HG03469 (cell line): ENCODE results near the gene ASB11.

ENCODE experiments used
- ATAC-seq: cut with Tn5 transposase; IDR thresholded peaks from one replicate; pipeline ENCODE4 v1.9.1; 2021; ENCODE audit warnings: mild to moderate bottlenecking, moderate library complexity, moderate number of reproducible peaks; ENCODE audit not compliant: unreplicated experiment

ASB11 gene

GRCh38 chrX:15315509-15315908 lies at the start of gene ASB11:
TSS of gene ASB11 (minus strand) at chrX:15315640. CDS start at chrX:15315605, 35 bp downstream.
- no peak for ATAC-seq

GRCh38 chrX:15359701-15360100 lies 44.3 kb upstream of the ASB11 start:
- no peak for ATAC-seq

DNA sequence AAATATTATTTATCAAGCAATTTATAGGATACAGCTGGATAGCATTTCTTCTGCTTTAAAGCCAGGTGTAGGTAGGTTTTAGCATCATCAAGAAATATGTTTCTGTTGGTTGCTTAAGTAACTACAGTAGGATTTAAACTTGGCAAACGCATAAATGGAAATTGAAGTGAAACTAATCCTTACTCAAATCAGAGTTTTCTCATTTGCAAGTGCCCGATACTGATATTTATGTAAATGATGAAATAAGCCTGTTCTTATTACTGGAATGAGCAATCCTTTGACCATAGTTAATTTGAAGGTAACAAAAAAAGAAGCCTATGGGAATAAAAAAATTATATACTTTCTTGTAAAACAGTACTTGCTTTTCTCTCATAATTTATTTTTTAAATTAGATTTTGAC lies 43.1 kb upstream of the ASB11 start:
- ATAC-seq, result no peak

DNA sequence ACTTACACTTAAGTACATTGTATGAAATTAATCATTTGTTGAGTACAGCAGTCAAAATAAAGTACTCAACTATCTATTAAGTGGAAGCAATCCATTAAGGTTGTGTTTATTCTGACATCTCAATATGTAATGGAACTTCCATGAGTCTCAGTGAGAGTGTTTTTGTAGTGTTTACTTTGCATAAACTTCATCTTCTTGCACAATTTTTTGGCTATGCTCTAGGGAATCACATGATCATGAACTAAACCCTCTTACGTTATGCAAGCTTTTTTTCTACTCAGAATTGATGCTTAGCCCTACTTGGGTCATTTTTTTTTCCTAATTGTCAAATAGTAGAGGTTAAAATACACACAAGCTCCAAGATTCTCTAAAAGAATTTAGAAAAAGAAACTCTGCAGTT lies 41.0 kb upstream of the ASB11 start:
- ATAC-seq, result no peak

- ATAC-seq, result no peak
Measured at GRCh38 chrX:15350329-15350996, 35.0 kb upstream of the ASB11 start.

DNA sequence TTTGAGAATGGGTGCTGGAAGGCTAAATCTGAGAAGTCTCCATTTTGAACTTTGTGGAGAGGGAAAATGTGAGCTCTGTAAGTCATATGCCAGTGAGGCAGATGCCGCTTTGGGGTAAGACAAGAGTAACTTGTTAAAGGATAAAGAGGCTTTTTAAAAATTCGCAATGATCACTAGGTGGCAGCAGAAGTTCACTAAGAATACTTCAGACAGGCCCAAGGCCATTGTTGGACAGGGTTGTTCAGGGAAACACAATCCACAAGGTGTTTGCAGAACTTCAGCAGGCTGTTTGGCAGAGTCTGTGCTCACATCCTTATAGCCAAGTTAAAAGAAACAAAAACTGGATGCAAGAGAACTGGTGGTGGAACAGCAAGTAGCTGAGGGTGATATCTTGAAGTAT lies 33.6 kb upstream of the ASB11 start:
- ATAC-seq, result no peak

DNA sequence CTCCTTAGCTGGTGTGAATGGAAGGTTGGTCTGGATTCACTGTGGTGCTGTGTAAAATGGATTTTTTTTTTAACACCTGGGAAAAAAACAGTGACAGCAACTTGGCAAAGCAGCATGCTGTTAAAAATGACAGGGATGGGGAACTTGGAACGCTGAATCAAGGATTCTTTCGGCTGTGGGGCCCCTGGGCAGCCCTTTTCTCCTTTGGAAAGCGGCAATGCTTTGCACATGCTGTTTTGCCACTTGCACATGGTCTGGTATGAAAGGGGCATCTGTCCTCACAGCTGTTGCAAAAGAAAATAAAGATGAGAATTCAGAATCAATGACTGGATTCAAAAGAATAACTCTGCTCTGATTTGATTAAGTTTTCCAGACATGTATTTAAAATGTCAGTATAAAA lies 30.5 kb upstream of the ASB11 start:
- ATAC-seq, result no peak

DNA sequence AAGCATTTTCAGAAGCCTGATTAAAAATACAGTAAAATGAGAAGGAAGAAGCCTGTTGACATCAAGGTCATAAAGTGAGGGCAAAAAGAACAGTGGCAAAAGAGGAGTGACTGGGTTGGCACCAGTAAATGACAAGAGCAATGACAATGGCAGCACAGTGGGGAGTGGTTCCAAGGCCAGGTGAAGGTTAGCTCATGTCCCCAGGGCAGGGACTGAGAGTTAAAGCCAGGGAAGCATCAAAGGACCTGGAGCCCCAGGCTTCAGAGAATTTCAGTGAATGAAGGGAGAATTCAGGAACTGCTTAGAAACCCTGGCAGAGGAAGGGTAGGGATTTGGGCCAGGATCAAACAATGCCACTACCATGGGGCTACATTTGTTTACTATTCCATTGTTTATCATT lies 28.7 kb upstream of the ASB11 start:
- no peak for ATAC-seq

GRCh38 chrX:15343075-15343476 lies 27.6 kb upstream of the ASB11 start:
- ATAC-seq, result no peak

- no peak for ATAC-seq
Measured at GRCh38 chrX:15340867-15341266, 25.4 kb upstream of the ASB11 start.

DNA sequence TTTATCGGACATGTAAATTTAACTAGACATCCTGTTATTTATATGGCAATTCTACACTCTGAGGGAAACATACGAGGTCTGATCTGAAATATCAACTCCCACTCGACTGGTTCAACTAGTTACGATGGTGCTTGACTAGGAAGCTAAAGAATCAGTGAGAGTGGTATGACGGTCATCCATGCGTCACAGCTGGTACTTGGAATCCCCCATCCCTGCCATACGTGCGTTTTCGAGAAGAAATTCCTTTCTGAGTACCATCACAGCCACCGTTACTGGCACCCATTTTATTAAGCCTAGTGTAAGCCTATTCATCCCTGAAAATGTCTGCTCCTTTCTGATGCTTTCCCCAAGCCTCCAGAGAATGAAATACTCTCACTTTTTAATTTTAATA lies 20.6 kb upstream of the ASB11 start:
- no peak for ATAC-seq

- peak; percentile 96 for ATAC-seq
Measured at GRCh38 chrX:15335135-15336022, 19.9 kb upstream of the ASB11 start, which contains the start of gene PIGA. TSS of gene PIGA (minus strand) at chrX:15335523. CDS start at chrX:15331930, 3,593 bp downstream.

GRCh38 chrX:15334561-15334960 lies 19.1 kb upstream of the ASB11 start:
- no peak for ATAC-seq

- no peak for ATAC-seq
Measured at GRCh38 chrX:15328821-15329220, 13.4 kb upstream of the ASB11 start.

DNA sequence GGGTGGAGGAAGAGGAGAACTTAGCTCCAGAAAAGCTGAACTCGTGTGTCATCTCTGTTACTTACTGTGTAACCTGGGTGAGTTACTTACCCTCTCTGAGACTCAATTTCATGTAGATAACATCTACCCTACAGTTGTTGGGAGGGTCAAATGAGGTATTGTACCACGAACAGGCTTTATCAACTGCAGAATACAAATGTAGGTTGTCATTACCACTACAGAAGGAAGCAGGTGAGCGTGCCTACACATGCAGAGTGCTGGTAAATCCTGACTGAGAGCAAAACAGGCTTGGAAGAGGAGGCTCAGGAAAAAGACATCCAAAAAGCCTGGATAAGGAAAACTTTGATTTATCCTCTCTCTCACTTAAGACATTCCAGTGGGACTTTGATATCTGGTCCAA lies 12.7 kb upstream of the ASB11 start:
- ATAC-seq, result no peak

- ATAC-seq, result no peak
Measured at GRCh38 chrX:15322472-15322871, 7.0 kb upstream of the ASB11 start.

DNA sequence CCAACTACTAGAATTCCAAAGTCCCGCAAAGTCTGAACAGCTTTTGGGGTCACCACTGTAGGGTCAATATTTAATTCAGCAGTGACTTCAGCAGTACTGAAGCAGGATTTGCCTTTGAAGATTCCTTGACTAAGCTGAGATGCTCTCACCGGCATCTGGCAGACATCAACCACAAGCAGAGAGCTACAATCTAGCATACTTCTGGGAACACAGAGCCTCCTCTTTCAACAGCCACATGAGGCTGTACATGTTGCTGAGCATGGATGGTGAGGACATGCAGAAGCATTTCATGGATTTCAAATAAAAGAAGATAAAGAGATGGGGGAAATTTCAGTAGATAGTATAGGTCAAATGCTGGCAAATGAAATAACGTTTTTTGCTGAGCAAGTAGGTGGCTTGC lies 6.6 kb upstream of the ASB11 start:
- no peak for ATAC-seq

DNA sequence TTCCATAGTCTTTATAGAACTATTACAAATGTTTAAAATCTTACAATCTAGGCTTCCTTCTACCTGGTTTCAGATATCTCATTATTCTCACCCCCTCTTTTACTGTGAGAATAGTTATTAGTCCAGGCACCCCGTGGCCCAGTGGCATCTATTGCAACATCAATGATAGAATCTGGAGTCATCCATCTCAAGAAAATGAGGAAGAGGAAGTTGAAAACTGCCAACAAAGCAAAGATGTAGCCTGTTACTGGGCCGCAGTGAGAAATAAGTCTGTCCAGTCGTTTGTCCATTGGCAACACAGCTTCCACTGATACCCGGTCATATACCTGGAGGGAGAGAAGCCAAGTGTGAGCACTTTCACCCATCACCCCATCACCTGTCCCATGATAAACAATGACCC lies 6.0 kb upstream of the ASB11 start:
- no peak for ATAC-seq

- no peak for ATAC-seq
Measured at GRCh38 chrX:15320297-15320696, 4.9 kb upstream of the ASB11 start.

- ATAC-seq, result no peak
Measured at GRCh38 chrX:15319075-15319474, 3.6 kb upstream of the ASB11 start.

- ATAC-seq, result no peak
Measured at GRCh38 chrX:15314472-15314871, 968 bp downstream of the ASB11 start.

DNA sequence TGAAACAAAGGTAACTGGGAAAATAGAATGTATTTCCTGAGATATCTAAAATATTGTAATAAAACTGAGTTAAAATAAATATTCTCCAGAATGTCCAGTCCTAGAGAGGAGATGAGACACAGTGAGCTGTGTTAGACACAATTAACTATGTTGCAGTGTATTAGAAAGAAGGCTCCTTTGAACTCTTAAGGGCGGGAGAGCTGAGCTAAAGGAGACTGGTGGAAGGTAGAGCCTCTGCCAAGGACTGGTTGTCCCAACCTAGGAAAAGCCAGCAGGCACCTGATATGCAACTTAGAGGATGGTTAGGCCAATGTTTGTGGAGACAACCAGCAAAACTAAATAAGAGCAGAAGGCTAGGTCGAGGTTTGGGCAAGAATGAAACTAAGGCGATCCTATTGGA lies 4.3 kb downstream of the ASB11 start:
- ATAC-seq, result no peak
